Testis (tissue), 2 donors: ENCODE results near the gene MORN4.

Experiments used
- CTCF ChIP-seq, 3 experiments: fragments of 450-650 bp in 2 of 3; fragments of 200-600 bp in 1 of 3; sonication (generic) in 1 of 3; IDR thresholded peaks; one replicate each; pipeline ENCODE4 v1.5.1; 2016 to 2019; ENCODE audit warnings: antibody characterized with exemption in 3 of 3, mild to moderate bottlenecking in 2 of 3, moderate library complexity in 1 of 3
- POLR2A ChIP-seq: fragments of 450-650 bp; IDR thresholded peaks from one replicate; pipeline ENCODE4 v1.6.1; 2017; ENCODE audit warnings: antibody characterized with exemption, mild to moderate bottlenecking, moderate library complexity

GRCh38 chr10:97590082-97590747, 43.1 kb downstream of the MORN4 start:
- TF ChIP-seq CTCF (IDR thresholded peaks at IDR 0.05), result no peak
- no peak for TF ChIP-seq POLR2A
